Measurements from ENCODE around the gene LASP1NB.

GRCh38 chr17:38958326-38958725 is 32.9 kb downstream of the LASP1NB start:
- TF ChIP-seq POLR2A (IDR thresholded peaks at IDR 0.05): no peak
- no peak for TF ChIP-seq CTCF (IDR thresholded peaks at IDR 0.05 in 8 of 11, conservative IDR thresholded peaks at IDR 0.05 in 3 of 11)
